ENCODE measurements around the gene CA7.

CA7 gene
- 0 reads per million in 2 donors for total RNA-seq

GRCh38 chr16:66844342-66845079 is at the start of gene CA7:
Gene CA7 (plus strand): TSS chr16:66844414. CDS start chr16:66844488, 74 bp downstream.
- no peak for DNase-seq

GRCh38 chr16:66798161-66798560 is 46.1 kb upstream of the CA7 start:
- no peak for DNase-seq

DNA sequence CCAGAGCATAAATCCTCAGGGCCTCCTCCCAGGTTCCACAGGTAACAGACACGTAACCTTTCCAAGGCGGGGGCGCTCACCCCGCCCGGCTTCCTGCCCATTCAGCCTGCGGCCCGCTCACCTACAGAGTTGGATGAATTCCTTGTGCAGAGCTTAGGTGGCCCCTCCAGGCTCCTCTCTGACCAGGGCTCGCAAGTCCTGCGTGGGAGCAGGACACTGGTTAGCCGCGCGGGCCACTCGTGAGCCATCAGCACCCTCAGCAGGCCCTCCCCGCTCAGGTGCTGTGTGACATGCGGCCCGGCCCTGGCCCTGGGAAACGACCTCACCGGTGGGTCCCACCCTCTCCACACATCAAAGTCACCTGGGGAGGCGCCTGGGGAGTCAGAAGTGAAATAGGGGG is 43.4 kb upstream of the CA7 start:
- no peak for DNase-seq

GRCh38 chr16:66801320-66802105 is 42.7 kb upstream of the CA7 start, which contains the start of gene TERB1:
Gene TERB1 (minus strand): TSS chr16:66801584. CDS start chr16:66796798, 4,786 bp downstream.
- no peak for DNase-seq

DNA sequence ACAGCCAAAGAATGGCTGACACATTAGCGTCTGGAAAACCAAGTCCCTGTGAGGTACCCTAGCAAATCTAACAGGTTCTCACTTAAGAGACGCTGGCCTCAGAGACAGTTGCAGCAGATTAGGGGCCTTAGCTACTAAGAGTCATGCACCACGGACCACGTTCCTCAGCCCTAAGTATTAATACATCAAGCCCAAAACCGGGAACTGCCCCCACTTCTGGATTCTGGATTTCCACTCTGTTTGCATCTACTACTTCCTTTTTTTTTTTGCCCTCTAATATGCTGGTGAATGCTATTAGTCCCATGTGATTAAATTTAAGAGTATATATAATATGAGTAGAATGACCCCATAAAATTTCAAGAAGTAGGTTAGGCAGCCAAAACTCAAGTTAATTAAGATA is 42.1 kb upstream of the CA7 start:
- DNase-seq = no peak

DNA sequence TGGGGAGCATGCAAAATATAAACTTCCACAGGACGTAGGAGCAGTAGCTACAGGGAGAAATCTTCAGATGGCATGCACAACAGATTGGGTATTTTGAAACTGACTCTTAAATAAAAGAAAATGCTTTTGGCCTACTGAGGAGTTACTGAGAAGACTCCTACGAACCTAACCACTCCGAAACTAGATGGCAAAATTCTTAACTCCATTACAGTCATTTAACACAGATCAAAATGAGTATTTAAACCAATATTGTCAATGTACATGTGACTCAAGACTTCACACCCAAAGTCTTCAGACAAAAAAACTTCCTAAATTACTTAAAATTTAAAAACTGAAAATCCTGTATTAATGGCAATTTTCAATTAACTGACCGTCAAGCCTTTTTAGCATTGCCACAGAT is 34.4 kb upstream of the CA7 start:
- DNase-seq = no peak

DNA sequence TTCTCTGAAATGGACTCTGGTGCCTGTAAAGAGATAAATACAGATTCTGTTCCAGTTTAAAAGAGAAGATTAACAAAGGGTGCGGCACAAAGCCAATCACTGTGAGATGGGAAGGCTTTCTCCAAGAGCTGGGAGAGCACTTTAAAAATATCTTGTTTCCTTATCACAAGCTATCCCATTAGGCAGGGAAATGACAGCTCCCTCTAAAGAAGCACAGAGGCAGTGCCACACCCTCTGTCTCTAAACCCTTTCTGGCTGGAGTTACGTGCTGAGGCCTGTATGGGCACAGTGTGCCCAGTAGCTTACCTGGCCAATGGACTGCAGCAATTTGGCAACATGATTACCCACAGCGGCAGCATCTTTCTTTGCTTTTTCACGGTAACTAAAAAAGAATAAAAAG is 33.8 kb upstream of the CA7 start:
- DNase-seq = no peak

DNA sequence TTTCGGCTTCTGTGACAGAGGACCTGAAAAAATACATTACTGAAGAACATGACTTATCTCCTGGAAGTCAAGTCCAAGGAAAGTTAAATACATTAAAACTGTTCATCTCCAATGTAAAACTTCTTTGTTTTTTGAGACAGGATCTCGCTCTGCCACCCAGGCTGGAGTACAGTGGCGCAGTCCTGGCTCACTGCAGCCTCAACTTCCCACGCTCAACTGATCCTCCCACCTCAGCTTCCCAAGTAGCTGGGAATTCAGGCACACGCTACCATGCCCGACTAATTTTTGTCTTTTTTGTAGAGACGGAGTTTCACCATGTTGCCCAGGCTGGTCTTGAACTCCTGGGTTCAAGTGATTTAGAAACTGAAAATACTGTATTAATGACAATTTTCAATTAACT is 33.2 kb upstream of the CA7 start:
- no peak for DNase-seq

DNA sequence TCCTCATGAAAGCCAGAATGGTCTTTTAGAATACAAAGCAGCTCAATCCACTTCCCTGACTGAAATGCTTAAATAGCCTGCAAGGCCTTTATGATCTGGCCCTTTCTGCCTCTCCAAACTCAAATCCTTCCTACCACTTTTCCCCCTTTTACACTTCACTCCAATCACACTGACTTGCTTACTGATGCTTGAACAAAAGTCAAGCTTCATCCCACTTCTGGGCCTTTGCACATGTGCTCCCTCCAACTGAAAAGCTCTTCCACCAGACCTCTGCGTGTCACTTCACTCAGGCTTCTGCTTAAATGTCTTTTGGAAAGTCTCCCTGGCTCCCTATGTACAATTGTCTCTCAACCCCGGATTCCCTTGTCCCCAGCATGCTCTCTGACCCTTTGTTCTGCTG is 29.5 kb upstream of the CA7 start:
- DNase-seq = no peak

GRCh38 chr16:66824006-66824405 is 20.2 kb upstream of the CA7 start:
- no peak for DNase-seq

GRCh38 chr16:66830422-66831404 is 13.5 kb upstream of the CA7 start, which contains the start of gene NAE1:
Gene NAE1 (minus strand): TSS chr16:66830976. CDS start chr16:66830899, 77 bp downstream.
- peak; percentile 79 for DNase-seq

DNA sequence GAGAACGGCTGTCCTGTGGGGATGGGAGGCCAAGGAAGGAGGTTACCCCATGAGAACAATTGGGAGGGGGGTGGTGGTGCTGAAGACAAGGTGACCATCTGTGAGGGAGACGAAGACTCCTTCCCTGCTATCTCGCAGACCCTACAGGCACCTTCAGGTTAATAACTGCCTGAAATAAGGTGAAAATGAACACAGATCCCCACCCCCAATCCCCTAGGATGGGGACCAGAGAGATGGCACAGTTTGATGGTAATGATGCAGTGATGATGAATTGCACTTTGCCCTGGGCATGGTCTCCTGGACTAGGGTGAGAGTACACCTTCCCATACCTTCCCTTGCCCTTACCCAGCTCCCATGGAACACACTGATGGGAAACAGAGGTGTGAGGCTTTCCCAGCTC is 12.0 kb upstream of the CA7 start:
- no peak for DNase-seq

DNA sequence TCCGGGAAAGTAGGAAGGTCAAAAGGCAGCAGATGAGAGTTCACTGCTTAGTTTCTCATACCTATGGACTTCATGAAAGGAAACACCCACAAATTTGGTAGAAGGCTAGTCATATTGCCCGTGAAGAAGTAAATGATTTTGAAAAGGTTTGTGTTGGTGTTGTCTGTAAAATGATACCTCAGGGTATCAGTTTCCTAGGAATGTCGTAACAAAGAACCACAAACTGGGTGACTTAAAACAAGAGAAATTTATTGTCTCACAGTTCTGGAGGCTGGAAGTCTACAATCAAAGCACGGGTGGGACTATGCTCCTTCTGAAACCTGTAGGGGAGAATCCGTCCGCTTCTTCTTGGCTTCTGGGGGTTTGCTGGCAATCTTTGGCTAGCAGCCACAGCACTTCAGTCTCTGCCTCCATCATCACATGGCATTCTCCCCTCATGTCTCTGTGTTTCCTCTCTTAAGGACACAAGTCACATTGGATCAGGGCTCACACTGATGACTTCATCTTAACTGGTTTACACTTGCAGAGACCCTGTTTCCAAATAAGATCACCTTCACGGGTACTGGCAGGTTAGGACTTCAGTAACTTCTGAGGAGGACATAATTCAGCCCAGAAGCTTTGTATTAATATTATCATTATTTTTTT is 11.4 kb upstream of the CA7 start:
- DNase-seq = no peak

DNA sequence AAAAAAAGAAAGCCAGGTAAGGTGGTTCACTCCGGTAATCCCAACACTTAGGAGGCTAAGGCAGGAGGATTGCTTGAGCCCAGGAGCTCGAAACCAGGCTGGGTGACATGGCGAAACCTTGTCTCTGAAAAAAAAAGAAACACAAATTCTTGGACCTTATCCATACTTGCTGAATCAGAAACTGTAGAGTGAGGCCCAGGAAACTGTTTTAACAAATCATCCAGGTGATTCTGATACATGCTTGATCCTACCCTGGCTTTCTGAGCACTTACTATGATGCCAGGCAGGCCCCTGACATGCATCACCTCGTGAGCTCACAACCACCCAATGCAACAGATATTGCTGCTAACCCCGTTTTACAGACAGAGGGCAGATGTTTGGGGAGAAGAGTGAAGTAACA is 9.5 kb upstream of the CA7 start:
- DNase-seq = no peak

- DNase-seq = no peak
Observed at GRCh38 chr16:66840883-66841282, 3.3 kb upstream of the CA7 start.

GRCh38 chr16:66841366-66841765 is 2.8 kb upstream of the CA7 start:
- DNase-seq = no peak

DNA sequence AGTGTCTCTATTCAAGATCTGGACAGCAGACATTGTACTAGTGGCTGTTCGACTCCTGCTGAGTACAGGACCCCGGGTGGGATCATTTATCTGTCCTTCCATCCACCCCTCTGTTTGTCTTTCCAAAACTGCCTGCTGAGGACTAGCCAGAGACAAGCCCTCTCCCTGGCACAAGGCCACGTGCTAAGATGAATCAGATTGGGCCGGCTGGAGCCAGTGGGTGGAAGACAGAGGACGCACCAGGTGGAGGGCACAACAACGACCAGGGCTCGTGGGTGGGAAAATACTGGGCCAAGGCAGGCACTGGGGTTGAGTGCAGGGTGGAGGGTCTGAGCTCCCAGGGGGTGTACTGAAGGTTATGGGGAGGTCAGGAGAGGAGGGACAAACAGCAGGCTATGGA is 1.4 kb upstream of the CA7 start:
- DNase-seq = no peak

- DNase-seq = no peak
Observed at GRCh38 chr16:66843191-66843590, 1.0 kb upstream of the CA7 start.

- DNase-seq = no peak
Observed at GRCh38 chr16:66844009-66844341, 239 bp upstream of the CA7 start.

DNA sequence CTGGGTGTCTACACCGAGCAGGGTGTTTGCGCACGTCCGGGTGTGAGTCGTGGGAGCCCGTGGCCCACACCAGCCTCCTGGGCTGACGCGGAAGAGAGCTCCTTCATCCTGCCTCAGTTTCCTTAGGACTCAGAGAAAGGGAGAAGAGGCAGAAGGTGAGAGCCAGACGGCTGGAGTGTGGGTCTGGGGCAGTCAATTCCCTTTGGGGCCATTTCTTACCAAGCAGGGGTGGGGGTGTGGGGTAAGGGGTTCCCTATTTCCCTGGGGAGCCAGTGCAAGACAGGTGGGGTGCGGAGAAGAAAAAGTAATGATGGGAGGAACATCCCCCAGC is 831 bp downstream of the CA7 start:
- DNase-seq = no peak

DNA sequence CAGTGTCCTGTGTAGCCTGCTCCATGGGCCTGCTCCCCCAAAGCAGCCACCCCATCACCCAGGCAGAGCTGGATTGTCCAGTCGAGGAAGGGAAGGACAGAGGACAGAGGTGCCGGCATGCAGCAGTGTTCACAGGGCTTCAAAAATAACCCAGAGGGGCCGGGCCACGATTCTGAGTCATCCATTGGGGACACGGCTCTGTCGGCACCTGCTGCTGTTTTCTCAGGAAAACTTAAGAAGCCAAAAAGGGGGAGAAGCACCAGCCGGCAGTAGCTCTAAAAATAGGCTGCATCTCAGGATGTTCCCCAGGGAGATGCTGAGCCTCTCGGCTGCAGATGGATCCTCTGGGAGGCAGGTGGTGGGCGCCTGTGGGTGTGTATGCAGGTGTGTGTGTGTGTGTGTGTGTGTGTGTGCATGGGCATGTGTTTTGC is 1.6 kb downstream of the CA7 start:
- DNase-seq = no peak

DNA sequence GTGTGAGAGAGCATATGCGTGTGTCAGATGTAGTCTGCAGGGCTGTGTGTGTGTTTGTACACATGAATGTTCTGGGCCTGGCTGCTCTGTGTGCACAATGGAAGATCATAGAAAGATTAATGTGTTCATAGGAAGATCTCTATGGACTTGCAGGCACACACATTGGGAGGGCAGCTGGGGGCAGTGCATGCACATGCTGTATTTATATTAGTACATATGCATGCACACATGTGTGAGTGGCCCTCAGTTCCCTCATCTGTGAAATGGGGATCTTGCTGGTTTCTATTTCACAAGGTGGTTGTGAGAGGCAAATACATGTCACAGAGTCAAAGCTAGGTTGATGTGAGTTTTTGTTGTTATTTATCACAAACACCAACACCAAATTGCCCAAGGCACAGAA is 2.1 kb downstream of the CA7 start:
- DNase-seq = no peak

GRCh38 chr16:66846831-66847230 is 2.6 kb downstream of the CA7 start:
- no peak for DNase-seq
